Psoas muscle (tissue), 8 donors: Measurements from ENCODE around the gene CHST11. TPM values are rescaled to one million over a fixed set of nuclear protein-coding genes. Genes with fewer than 3 reads are reported as not detected.

Experiments used
- ATAC-seq, 4 donors: fragments of 200-7000 bp; cut with Tn5 transposase; one replicate each; pipeline ENCODE4 v1.9.1; 2020; ENCODE audit warnings: moderate library complexity in 3 of 4, mild to moderate bottlenecking in 2 of 4
- DNase-seq, 2 donors: peaks; one replicate each; pipeline ENCODE4 v3.0.0-alpha.2; 2020
- H3K27ac ChIP-seq: fragments of 200-600 bp; one replicate; pipeline ENCODE4 v1.8.0; 2022
- H3K27me3 ChIP-seq, 3 donors: fragments of 200-600 bp in 1 of 3; one replicate each; pipeline versions ENCODE4 v1.6.1 to v1.8.0; 2013 to 2022; ENCODE audit warnings: low read length in 2 of 3, mild to moderate bottlenecking in 2 of 3, moderate library complexity in 1 of 3; ENCODE audit not compliant: insufficient read depth in 3 of 3
- H3K36me3 ChIP-seq, 2 donors: fragments of 200-600 bp in 1 of 2; one replicate each; pipeline versions ENCODE4 v1.6.1 to v1.8.0; 2013 to 2022; ENCODE audit warnings: low read depth in 1 of 2, mild to moderate bottlenecking in 1 of 2, moderate library complexity in 1 of 2; ENCODE audit not compliant: insufficient read depth in 1 of 2
- H3K4me1 ChIP-seq: fragments of 200-600 bp; one replicate; pipeline ENCODE4 v1.8.0; 2022
- H3K4me3 ChIP-seq: fragments of 200-600 bp; one replicate; pipeline ENCODE4 v1.8.0; 2022; ENCODE audit warnings: mild to moderate bottlenecking
- H3K9me3 ChIP-seq: fragments of 200-600 bp; one replicate; pipeline ENCODE4 v1.8.0; 2022
- CTCF ChIP-seq: fragments of 200-600 bp; IDR thresholded peaks from one replicate; pipeline ENCODE4 v1.8.0; 2022; ENCODE audit warnings: antibody characterized with exemption
- WGBS, 3 donors: extraction: QIAGEN DNeasy Blood & Tissue Kit; methylation state at CpG; one replicate each; pipeline versions ENCODE4 v1.1.6 to v1.1.7; 2013; 5-methylcytosine and 5-hydroxymethylcytosine counted together
- intact Hi-C, 2 donors: fragments of 100-400 bp; cut with DNase I; formaldehyde crosslinking; loops; one replicate each; pipeline versions ENCODE4 v1.11.0 to v1.14.2; 2022
- polyA plus RNA-seq, 3 donors: library from polyadenylated mRNA; stranded (reverse); fragments of 200-250 nt; gene quantifications; one replicate each; pipeline ENCODE4 v1.2.3, GENCODE V29; 2013
- total RNA-seq, 4 donors: library from RNA; stranded (reverse); fragmentation: NEBNext Ultra II Directional in 2 of 4; extraction: Animal tissue kit (Norgen Biotek cat#: 25700) in 2 of 4; gene quantifications; one replicate each; pipeline versions ENCODE4 v1.2.1 to v1.2.4, GENCODE V29; 2021 to 2023
- donor health status: healthy with polysubstance abuse.
- donor health status: DM: no; HTN: no; CAD: no; lungs with moderate emphysema.
- donor health status: Bipolar disorder and iron deficiency.
- donor health status: healthy.
- donor health status: DM: yes; HTN: yes; CAD: no.
- donor health status: DM: no; HTN: no; CAD: no.
- donor health status: DM: no; HTN: no; CAD: no.
- donor health status: DM: yes; HTN: yes; CAD: no.

Gene CHST11
- total and polyA plus RNA-seq, 7 donors = 0.52 to 1.6 (median 1.0) TPM

GRCh38 chr12:104484079-104484478 is 27.3 kb downstream of the CHST11 start:
- Histone ChIP-seq H3K36me3 (no peaks in the 10 kb centered on the region), H3K4me1 (no peaks in the 10 kb centered on the region), H3K27me3 (no peaks in the 10 kb centered on the region), H3K4me3 (no peak overlapping the region), H3K27ac (no peak overlapping the region), H3K9me3 (no peaks in the 10 kb centered on the region)
- intact Hi-C loops = no loop called here
- DNase-seq = no peak
- no peak for ATAC-seq
- no peak for TF ChIP-seq CTCF
- WGBS, 3 donors = 85 to 93% (median 86%) methylated on average over 2 of the region's 2 CpGs

DNA sequence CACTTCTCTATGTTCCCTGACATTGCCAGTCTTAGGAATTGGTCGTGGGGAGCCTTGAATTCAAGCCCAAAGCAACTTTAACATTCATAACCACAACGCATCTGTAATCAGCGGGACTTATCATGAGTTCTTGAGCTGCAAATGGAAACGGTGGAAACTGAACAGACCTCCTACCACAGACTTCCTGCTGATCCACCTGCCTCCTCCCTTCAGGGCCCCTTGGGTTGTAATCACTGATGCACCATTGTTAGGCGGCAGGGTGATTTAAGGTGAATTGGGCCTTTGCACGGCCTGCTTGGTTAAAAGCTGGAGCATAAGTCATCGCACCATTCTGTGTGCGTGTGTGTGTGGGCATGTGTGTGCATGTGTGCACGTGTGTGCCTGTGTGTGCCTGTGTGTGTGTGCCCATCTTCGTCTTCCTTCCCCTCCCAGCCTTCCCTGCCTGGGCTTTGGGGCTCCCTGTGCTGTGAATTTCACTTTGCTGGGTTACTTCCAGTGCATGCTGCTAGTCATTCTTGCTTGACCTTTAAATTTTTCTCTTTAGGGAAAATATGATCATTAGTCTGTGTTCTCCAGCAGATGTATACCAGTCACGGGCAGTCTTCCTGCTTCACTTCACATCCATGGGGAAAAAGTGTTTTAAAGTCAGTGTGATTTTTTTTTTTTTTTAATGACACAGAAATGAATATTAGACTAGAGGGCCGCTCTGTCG is 29.1 kb downstream of the CHST11 start:
- Histone ChIP-seq H3K36me3 (no peaks in the 10 kb centered on the region), H3K27me3 (no peaks in the 10 kb centered on the region), H3K27ac (no peak overlapping the region), H3K4me1 (no peaks in the 10 kb centered on the region), H3K4me3 (no peak overlapping the region), H3K9me3 (no peaks in the 10 kb centered on the region)
- TF ChIP-seq CTCF = no peak
- no peak for DNase-seq
- WGBS, 3 donors = 62 to 74% (median 65%) methylated on average over 13 of the region's 13 CpGs
- intact Hi-C loops = no loop called here
- no peak for ATAC-seq

DNA sequence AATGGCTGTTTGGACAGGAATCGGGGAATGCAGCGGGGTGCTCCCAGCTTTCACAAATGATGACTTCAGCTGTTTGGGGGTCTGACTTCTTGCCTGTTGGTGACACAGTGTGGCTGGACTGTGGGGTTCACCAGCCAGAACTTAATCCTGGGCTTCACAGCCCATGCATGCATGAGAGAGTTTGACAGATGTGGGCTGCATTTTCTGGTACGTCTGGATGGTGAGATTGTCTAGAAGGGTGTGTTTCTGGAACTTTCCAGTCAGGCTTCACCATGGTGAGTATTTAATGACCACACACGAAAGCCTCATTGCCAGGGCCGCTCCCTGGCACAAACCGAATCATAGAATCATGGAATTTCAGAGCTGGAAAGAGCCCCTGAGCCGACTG is 29.6 kb downstream of the CHST11 start:
- 43 to 62% (median 44%) methylated on average over 7 of the region's 7 CpGs for WGBS, 3 donors
- H3K9me3 ChIP-seq = no peaks in the 10 kb centered on the region
- no peak overlapping the region for H3K27ac ChIP-seq
- H3K36me3 ChIP-seq = no peaks in the 10 kb centered on the region
- DNase-seq (no peak), ATAC-seq (no peak)
- H3K4me1 ChIP-seq = no peaks in the 10 kb centered on the region
- H3K27me3 ChIP-seq = no peaks in the 10 kb centered on the region
- TF ChIP-seq CTCF = no peak
- no peak overlapping the region for H3K4me3 ChIP-seq
- intact Hi-C loops = no loop called here

DNA sequence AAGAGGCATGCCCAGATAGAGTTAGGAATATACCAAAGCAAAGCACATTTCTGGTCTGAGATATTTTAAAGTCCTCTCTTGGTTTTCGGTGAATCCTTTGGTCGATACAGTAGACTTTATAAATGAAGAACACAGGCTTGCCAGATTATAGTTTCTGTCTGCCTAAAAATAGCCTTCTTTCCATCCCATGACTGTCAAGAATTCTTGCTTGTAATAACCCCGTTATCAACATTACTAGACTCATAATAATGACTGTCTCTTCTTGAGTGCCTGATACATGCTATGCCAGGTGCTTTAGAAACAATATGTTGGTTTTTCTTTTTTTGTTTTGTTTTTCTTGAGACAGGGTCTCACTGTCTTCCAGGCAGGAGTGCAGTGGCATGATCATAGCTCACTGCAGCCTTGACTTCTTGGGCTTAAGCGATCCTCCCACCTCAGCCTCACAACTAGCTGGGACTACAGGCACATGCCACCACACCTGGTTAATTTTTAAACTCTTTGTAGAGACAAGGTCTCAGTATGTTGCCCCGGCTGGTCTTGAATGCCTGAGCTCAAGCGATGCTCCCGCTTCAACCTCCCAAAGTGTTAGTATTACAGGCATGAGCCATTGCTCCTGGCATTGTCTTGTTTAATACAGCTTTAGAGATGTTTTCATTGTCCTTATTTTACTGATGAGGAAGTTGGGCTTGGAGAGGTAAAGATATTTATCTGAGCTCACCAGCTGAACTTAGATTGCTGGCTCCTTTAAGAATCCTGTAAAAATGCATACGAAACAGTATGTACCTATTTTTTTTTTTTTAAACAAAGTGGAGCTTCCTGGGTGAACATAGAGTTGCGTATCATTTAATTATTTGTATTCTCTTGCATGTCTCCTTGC is 30.4 kb downstream of the CHST11 start:
- no peak for TF ChIP-seq CTCF
- no peaks in the 10 kb centered on the region for H3K9me3 ChIP-seq
- no peak overlapping the region for H3K27ac ChIP-seq
- H3K4me1 ChIP-seq = no peaks in the 10 kb centered on the region
- ATAC-seq (no peak), DNase-seq (no peak)
- no peaks in the 10 kb centered on the region for H3K36me3 ChIP-seq
- H3K27me3 ChIP-seq = no peaks in the 10 kb centered on the region
- no peak overlapping the region for H3K4me3 ChIP-seq
- 75 to 78% (median 76%) methylated on average over 9 of the region's 9 CpGs for WGBS, 3 donors
- intact Hi-C loops = no loop called here
